GM21786 (cell line): ENCODE data around the gene GABRB3.

Experiments used
- ATAC-seq: cut with Tn5 transposase; IDR thresholded peaks from one replicate; pipeline ENCODE4 v1.9.1; 2021; ENCODE audit not compliant: unreplicated experiment

GABRB3 gene

GRCh38 chr15:26772154-26773066 lies at the start of gene GABRB3:
GABRB3 (minus strand) TSS chr15:26773066.
- no peak for ATAC-seq

DNA sequence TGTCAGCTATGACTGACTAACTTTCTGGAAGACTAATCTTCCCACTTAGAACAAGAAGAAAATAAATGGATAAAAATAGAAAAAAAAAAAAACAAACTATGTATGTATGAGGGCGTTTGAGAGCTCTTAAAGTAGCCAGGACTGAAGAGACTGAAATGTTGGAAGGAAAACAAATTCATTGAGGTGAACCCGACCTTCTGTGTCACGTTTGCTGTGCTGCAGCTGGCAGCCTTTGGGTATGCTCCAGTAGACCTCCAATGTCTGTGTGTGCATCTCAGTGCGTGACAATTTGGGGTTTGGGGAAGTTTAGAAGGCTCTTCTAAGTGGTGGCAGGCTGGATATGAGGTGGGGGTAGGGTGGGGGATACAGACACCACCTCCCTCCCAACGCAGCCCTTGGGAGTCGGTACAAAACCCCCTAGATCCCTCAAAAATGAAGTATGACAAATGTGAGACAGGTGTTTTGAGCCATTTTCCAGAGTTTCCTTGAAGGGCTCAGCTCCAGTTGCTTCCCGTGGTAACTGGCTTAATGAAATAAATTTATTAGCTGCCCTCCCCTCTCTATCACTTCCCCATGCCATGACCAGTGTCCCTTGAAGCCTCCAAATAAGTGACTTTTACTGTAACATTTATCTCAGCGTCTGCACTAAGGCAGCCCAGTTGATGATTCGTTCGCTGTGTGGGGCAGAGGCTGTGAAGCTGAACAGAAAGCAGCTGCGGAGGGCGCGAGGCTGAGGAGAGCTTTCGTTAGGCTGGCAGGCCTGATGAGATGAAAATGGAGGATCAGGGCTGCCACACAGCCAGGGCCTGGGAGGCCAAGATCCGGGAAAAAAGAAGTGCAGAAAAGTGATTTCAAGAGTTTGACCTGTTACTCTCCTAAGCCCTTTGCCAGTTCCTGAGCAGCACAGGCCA lies 34.9 kb upstream of the GABRB3 start:
- no peak for ATAC-seq

DNA sequence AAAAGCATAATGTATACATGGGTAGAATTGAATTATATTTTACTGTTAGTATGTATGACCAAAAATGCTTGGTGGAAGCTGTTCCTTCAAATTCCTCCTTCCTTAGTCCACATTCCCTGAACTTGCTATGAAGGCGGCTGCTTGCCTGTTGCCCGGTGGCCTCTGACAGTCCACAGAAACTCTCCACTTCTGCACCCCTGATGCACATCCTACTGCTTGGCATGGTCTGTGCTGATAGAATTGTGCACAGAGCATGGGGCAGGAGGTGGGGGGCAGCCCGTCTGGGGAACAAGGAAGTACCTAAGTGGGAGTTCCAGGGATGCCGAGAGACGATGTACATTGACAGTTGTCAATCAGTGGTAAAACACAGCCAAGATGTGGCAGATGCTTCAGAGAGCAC lies 33.7 kb upstream of the GABRB3 start:
- ATAC-seq: no peak

- no peak for ATAC-seq
Observed at GRCh38 chr15:26806151-26806550, 33.3 kb upstream of the GABRB3 start.

DNA sequence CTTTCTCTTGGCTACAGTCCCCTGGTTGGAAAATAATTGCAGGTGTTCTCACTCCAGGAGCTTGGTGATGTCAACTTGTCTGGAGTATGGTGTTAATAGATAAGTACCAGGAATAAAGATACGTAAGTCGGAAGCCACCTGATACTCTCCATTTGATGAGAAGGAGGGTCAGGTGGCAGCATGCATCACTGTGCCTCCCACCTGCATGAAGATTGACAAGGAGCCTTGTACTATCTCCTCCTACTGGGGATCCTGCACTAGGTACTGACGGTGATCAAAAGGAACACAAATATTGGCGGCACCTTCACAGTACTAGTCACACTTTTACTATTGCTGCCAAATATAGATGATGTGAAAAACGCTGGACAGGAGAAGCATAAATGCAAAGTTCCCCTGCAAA lies 32.6 kb upstream of the GABRB3 start:
- no peak for ATAC-seq

DNA sequence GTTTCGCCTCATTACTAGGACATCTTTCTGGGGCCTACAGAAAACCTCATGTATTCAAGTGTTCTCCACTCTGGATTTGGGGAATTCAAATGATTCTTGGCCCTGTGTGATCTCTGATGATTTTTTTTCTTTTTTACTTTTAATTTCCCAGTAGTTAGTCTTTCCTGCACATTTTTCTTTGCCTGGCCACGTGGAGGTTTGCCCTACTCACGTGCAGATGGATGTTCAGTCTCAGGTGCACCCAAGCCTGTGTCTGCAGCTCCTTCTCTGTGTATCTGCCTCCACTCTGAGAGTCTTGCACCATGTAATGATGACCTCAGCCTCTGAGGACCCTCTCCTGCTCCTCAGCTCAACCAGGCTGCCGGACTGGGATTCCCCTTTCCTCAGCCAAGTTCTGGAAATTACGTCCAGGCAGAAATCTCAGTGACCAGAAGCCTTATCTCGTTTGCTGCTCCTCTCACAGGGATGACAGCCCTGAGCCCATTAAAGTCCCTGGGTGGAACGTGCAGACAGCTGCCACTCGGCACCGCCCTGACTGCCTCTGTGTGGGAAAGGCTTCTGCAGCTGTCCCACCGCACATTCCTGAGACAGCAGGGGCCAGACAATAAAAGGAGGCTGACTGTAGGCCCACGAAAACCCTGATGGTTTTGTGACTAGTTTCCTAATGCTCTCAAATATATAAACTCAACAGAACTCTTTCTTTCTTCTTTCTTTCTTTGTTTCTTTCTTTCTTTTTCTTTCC lies 31.4 kb upstream of the GABRB3 start:
- no peak for ATAC-seq

DNA sequence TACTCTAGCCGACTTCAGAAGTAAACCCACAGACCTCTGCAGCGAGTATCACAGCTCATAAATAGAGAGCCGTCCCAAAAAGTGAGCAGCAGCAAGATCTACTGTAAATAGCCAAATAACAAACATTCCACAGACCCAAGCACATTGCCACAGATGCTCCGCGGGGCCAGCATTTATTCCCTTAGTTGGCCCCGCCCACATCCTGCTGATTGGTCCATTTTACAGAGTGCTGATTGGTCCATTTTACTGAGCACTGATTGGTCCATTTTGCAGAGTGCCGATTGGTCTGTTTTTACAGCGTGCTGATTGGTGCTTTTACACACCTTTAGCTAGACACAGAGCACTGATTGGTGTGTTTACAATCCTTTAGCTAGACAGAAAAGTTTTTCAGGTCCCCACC lies 17.3 kb upstream of the GABRB3 start:
- ATAC-seq: no peak

GRCh38 chr15:26781816-26782215 lies 8.9 kb upstream of the GABRB3 start:
- ATAC-seq: no peak

DNA sequence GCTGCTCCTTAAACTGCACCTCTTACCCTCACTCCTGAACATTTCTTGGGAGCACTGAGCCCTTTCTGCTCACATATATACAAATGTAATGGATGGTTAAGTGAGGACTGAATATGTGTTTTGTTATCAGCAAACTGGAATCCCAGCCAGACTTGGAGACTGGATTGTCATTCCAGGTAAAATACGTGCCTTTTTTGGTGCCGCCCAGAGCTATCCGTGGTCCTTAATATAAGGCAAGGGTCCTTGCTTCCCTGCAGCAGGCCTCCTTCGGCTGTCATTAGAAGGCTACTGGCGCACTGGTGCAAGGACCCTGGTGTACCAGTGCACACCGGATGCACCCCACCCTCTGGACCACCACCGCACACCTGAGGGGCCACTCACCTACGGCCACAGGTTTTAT lies 1.1 kb upstream of the GABRB3 start:
- ATAC-seq: no peak

- ATAC-seq: no peak
Observed at GRCh38 chr15:26773067-26773877, 406 bp upstream of the GABRB3 start.

DNA sequence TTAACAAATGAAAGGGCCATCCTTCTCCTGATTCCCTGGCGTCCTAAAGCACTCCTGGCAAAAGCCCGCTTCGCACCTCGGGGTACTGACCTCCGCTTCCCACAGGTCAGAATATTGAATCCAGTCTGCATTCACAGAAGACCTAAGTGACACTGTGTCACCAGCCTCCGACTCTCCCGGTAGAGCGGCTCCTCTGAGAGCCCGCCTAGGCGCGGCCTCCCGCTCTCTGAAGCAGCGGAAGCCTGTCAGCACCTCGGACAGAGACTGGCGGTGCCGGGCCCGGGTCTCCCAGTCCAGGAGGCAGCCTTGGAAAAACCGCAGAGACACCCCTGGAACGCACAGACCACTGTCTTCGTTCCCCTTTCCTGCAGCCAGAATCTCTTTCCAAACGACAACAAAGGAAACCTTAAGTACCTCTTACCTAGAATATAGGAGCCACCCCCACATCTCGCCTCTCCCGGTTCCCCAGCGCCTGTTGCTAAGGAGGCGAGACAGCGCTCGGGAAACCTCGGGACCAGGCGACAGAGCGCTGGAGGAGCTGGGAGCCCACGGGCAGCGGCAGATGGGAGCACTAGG lies 1.2 kb downstream of the GABRB3 start:
- ATAC-seq: no peak

GRCh38 chr15:26771168-26771567 lies 1.7 kb downstream of the GABRB3 start:
- no peak for ATAC-seq

GRCh38 chr15:26767169-26767670 lies 5.6 kb downstream of the GABRB3 start:
- no peak for ATAC-seq

DNA sequence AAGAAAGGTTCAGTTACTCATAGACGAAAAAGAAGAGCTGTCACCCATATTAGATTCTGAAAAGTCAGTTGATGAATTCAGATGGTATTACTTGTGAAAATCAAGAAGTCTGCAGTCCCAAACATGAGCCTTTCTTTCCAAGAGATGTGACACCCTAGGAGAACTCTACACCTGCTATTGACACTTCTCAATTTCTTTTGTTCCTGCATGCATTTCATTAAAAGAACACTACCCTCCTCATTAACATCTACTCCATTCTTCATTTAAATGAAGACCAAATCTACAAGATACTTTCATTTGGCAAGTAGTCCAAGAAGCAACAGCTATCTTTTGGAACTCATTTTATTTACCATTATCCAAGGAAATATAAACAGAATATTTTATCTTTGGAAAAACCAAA lies 6.6 kb downstream of the GABRB3 start:
- ATAC-seq: no peak

DNA sequence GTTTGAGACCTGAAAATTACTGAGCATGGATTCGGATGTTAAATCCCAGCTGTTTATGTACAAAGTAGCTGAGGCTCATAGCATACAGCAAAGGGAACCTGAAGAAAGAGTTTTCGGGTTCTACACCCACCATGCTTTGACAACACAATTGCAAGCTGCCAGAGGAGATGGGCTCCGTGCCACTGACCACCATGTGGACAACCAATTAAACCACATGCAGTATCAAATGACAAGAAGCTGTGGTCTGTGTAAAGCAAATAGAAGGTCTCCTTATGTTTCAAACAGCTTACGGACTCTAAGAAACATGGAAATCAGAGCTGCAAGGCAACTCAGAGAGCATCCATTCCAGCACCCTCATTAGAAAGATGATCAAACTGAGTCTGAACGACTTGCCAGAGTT lies 12.9 kb downstream of the GABRB3 start:
- ATAC-seq: no peak

DNA sequence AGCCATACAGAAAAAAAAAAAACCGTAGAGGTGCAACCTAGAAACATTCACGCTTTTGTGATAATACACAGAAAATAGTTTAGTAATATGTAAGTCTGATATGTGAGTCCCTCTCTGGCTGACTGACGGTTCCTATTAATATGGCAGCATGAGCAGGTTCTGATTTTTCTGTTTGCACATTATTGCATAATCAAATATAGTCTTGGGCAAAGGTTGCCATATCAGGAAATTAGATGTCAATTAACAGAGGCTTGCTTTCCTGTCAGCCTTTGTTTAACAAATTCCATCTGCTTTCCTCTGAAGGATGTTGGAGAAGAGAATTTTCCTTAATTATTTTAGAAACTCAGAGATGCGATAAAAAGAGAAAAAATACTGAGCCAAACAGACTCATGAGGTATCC lies 14.8 kb downstream of the GABRB3 start:
- ATAC-seq: no peak

- no peak for ATAC-seq
Observed at GRCh38 chr15:26757141-26757540, 15.7 kb downstream of the GABRB3 start.

GRCh38 chr15:26744894-26745293 lies 28.0 kb downstream of the GABRB3 start:
- no peak for ATAC-seq

- no peak for ATAC-seq
Observed at GRCh38 chr15:26739791-26740190, 33.1 kb downstream of the GABRB3 start.

DNA sequence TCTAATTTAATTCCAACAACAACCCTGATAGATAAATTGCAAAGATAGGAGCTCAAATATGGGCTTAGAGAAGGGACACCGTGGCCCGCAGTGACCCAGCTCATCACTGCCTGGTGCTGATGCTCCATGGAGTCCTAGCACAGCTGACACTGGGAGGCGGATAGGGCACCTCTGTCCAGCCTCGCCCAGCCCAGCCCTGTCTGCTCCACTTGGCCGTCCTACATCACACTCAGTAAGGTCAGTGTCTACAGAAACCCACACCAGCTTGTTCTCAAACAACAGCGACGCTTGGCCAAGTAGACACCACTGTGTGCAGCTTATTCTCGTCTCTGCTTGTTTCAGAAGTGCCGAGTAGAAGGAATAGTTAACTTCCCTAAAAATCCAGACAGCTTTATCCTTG lies 33.9 kb downstream of the GABRB3 start:
- ATAC-seq: no peak
